GM21576 (cell line): ENCODE data around the gene ADAMTSL4.
"Not testable (repeated sequence)": the region's sequence is repeated elsewhere in the genome, so short reads cannot be mapped to it uniquely, and the experiment has no call there.

ENCODE experiments used
- ATAC-seq: cut with Tn5 transposase; IDR thresholded peaks from one replicate; pipeline ENCODE4 v1.9.1; 2021; ENCODE audit warnings: mild to moderate bottlenecking, moderate library complexity; ENCODE audit not compliant: unreplicated experiment

Gene ADAMTSL4

GRCh38 chr1:150579945-150580642 is 30.9 kb downstream of the ADAMTSL4 start:
- no peak for ATAC-seq

- not testable (repeated sequence) for ATAC-seq
Observed at GRCh38 chr1:150580966-150581365, 31.8 kb downstream of the ADAMTSL4 start.

GRCh38 chr1:150581437-150581836 is 32.2 kb downstream of the ADAMTSL4 start:
- not testable (repeated sequence) for ATAC-seq

GRCh38 chr1:150581962-150582361 is 32.8 kb downstream of the ADAMTSL4 start:
- not testable (repeated sequence) for ATAC-seq

GRCh38 chr1:150582371-150582770 is 33.2 kb downstream of the ADAMTSL4 start:
- no peak for ATAC-seq

GRCh38 chr1:150596095-150596892 is 47.1 kb downstream of the ADAMTSL4 start:
- ATAC-seq, result no peak

- ATAC-seq, result no peak
Observed at GRCh38 chr1:150596976-150597375, 47.8 kb downstream of the ADAMTSL4 start.

GRCh38 chr1:150598346-150598745 is 49.1 kb downstream of the ADAMTSL4 start:
- not testable (repeated sequence) for ATAC-seq

GRCh38 chr1:150601540-150601939 is 52.3 kb downstream of the ADAMTSL4 start:
- no peak for ATAC-seq

GRCh38 chr1:150602372-150602771 is 53.2 kb downstream of the ADAMTSL4 start:
- not testable (repeated sequence) for ATAC-seq

GRCh38 chr1:150603711-150604110 is 54.5 kb downstream of the ADAMTSL4 start:
- no peak for ATAC-seq

GRCh38 chr1:150604226-150604588 is 55.0 kb downstream of the ADAMTSL4 start:
- ATAC-seq, result no peak

- not testable (repeated sequence) for ATAC-seq
Observed at GRCh38 chr1:150605451-150605731, 56.2 kb downstream of the ADAMTSL4 start.

- no peak for ATAC-seq
Observed at GRCh38 chr1:150606463-150607142, 57.4 kb downstream of the ADAMTSL4 start.

GRCh38 chr1:150609732-150610131 is 60.5 kb downstream of the ADAMTSL4 start:
- ATAC-seq, result no peak
